GM21528 (cell line): ENCODE results near the gene METTL17.
"Not testable (repeated sequence)": the region's sequence is repeated elsewhere in the genome, so short reads cannot be mapped to it uniquely, and the experiment has no call there.

Experiments
- ATAC-seq: cut with Tn5 transposase; IDR thresholded peaks from one replicate; pipeline ENCODE4 v1.9.1; 2021; ENCODE audit warnings: mild to moderate bottlenecking, moderate library complexity; ENCODE audit not compliant: unreplicated experiment, low FRiP score

METTL17 gene

GRCh38 chr14:20989787-20990600, at the start of gene METTL17:
METTL17 (plus strand) TSS chr14:20989980; CDS start chr14:20990003, 23 bp downstream.
- peak; percentile 95 for ATAC-seq

GRCh38 chr14:20945146-20945545, 44.6 kb upstream of the METTL17 start:
- ATAC-seq, result not testable (repeated sequence)

GRCh38 chr14:20946707-20947106, 43.1 kb upstream of the METTL17 start:
- not testable (repeated sequence) for ATAC-seq

GRCh38 chr14:20954736-20955537, 34.8 kb upstream of the METTL17 start, which contains the start of gene RNASE2:
RNASE2 (plus strand) TSS chr14:20955487; CDS start chr14:20955772, 285 bp downstream.
- ATAC-seq, result not testable (repeated sequence)

- not testable (repeated sequence) for ATAC-seq
These were observed 34.3 kb upstream of the METTL17 start for GRCh38 chr14:20955538-20955873.

- no peak for ATAC-seq
These were observed 33.3 kb upstream of the METTL17 start for GRCh38 chr14:20956376-20956976.

- ATAC-seq, result not testable (repeated sequence)
These were observed 30.8 kb upstream of the METTL17 start for GRCh38 chr14:20958946-20959345.

- no peak for ATAC-seq
These were observed 20.4 kb upstream of the METTL17 start for GRCh38 chr14:20969336-20969735.

- peak; percentile 11 for ATAC-seq
These were observed 19.2 kb upstream of the METTL17 start for GRCh38 chr14:20970647-20970982.

- peak; percentile 92 for ATAC-seq
These were observed 18.6 kb upstream of the METTL17 start for GRCh38 chr14:20970983-20971704.

GRCh38 chr14:20971705-20972021, 18.1 kb upstream of the METTL17 start:
- peak; percentile 32 for ATAC-seq

- ATAC-seq, result no peak
These were observed 16.3 kb upstream of the METTL17 start for GRCh38 chr14:20973501-20973900.

- no peak for ATAC-seq
These were observed 13.5 kb upstream of the METTL17 start for GRCh38 chr14:20976291-20976690.

- no peak for ATAC-seq
These were observed 11.1 kb upstream of the METTL17 start for GRCh38 chr14:20978687-20979086.

- no peak for ATAC-seq
These were observed 8.9 kb upstream of the METTL17 start for GRCh38 chr14:20980906-20981305.

- no peak for ATAC-seq
These were observed 7.0 kb upstream of the METTL17 start for GRCh38 chr14:20982646-20983369.

- not testable (repeated sequence) for ATAC-seq
These were observed 4.1 kb upstream of the METTL17 start for GRCh38 chr14:20985650-20986049.

- ATAC-seq, result no peak
These were observed 3.0 kb upstream of the METTL17 start for GRCh38 chr14:20986811-20987210.

GRCh38 chr14:20988717-20989470, 886 bp upstream of the METTL17 start:
- ATAC-seq, result no peak
